ENCODE results near the gene PIPOX. TPM values are rescaled to one million over a fixed set of nuclear protein-coding genes. Genes with fewer than 3 reads are reported as not detected.

PIPOX gene
- total and polyA plus RNA-seq, 9 of the 15 experiments (the other 6 are each of a cell fraction or from before 2014, with no cell fraction given), result 0.15 to 2.2 (median 0.58) TPM; not detected in 2

- TF ChIP-seq ZBTB40 (IDR thresholded peaks at IDR 0.05), result no peak
- TF ChIP-seq ZBTB40 (CRISPR knock-in tag; IDR thresholded peaks at IDR 0.05), result no peak
- no peak for TF ChIP-seq GTF2A2 (tag; IDR thresholded peaks at IDR 0.05)
These were observed 35.0 kb upstream of the PIPOX start (continued) for GRCh38 chr17:29007860-29008455.

All from K562 (cell line).